ENCODE measurements around the gene ZBTB21.

The ZBTB21 gene

DNA sequence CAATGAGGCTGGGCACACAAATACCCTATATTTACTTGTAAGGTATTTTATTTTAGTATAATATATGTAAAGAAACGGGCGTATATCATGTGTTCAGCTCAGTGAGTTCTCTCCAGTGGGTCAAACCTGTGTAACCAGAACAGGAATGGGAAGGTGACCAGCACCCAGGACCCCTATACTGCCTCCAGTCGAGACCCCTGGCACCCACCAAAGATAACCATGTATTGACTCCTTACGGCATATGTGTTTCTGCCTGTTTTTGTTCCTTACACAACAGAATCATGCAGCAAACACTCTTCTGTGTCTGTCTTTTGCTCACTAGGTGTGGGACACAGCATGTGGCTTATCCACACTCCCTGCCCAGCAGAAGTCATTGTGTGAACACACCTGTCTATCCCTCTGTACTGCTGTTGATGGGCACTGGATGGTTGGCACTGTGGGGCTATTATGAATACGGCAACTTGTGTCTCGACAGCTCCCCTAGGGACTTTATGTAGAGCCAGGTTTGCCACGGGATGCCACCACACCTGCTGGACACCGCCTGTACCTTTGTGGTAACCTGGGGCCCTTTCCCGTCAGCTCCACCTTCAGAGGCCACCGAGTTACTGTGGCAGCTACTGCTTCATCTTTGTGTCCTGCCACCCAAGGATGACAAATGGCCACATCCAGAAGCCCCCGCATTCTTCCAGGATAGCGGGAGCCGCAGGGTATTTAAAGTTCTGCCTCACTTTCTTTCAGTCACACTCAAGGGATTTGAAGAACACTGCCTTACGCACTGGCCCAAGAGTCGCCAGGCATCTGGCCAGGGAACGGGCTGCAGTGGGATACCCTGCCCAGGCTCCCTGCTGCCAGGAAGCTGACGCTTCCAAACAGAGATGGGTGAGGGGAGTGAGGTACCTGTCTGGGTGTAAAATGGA lies 32.9 kb downstream of the ZBTB21 start:
- H3K36me3 Mint-ChIP-seq (ENCODE audit: low read depth): no peaks in the 10 kb centered on the region
- H3K4me3 Mint-ChIP-seq: no peak overlapping the region
- peaks cover 13% of the 10 kb centered on the region for H3K9me3 Mint-ChIP-seq
- H3K27me3 Mint-ChIP-seq: no peaks in the 10 kb centered on the region
- DNase-seq (no peak), ATAC-seq (no peak)
- H3K4me1 Mint-ChIP-seq: peaks cover 12% of the 10 kb centered on the region
- H3K27ac Mint-ChIP-seq: no peak overlapping the region

DNA sequence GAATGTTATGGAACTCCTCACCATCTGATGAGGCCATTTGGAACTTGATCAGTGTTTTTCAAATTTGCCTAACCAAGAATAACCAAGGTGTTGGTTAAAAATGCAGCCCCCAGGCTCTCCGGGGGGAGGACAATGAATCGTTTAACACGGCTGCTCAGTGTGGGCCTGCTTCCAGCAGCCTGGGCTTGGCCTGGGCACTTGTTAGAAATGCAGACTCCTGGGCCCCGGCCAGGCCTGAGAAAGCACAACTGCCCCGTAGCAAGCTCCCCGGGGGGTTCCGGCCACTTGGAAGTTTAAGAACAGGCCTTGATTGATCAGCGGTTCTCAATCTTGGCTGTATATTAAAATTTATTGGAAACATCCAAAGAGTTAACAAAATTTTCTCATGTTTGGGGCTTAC lies 33.5 kb downstream of the ZBTB21 start:
- H3K36me3 Mint-ChIP-seq (ENCODE audit: low read depth): no peaks in the 10 kb centered on the region
- H3K27me3 Mint-ChIP-seq: no peaks in the 10 kb centered on the region
- no peak overlapping the region for H3K27ac Mint-ChIP-seq
- no peak overlapping the region for H3K4me3 Mint-ChIP-seq
- H3K9me3 Mint-ChIP-seq: peaks cover 8% of the 10 kb centered on the region
- ATAC-seq (no peak), DNase-seq (no peak)
- H3K4me1 Mint-ChIP-seq: peaks cover 12% of the 10 kb centered on the region

DNA sequence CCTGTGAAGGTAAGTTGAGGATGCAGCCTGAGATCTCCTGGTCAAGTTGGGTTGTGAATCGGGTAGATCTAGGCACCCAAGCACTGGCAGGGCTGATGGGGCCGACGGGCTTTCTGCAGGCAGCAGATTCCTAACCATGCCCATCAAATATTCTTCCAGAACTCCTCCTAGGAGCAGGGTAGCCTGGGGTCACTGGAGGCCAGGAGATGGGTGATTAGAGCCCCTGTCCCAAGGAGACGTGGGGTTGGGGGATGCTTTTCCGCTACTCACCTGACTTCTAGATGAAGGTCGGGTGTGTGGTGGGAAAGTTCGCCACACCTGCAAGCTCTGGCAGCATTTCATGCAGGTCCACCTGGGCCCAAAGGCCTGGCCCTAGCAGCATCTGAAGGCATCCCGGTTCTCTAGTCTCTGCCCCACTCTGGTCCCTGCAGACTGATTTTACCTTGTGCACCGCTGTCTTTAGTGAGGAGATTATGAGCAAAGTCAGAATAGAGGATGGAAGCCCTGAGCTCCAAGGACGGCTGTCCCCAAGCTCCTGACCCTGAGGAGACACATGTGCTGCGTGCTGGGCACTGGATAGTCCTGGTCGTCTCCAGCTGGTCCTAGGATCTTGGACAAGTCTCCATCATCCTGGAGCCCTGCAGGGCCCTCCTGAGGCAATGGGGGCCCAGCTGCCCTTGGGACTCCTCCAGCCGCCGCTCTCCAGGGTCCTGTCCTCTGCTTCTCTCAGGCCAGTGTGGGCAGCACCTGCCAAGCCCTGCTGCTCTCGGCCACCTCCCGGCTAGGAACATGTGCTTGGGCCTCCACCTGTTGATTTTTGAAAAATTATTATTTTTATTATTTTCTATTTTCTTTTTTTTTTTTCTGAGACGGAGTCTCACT lies 34.5 kb downstream of the ZBTB21 start:
- DNase-seq (no peak), ATAC-seq (no peak)
- Mint-ChIP-seq H3K4me3 (no peak overlapping the region), H3K27me3 (no peaks in the 10 kb centered on the region), H3K4me1 (peaks cover 12% of the 10 kb centered on the region), H3K9me3 (peaks cover 8% of the 10 kb centered on the region), H3K36me3 (ENCODE audit: low read depth) (no peaks in the 10 kb centered on the region), H3K27ac (no peak overlapping the region)

DNA sequence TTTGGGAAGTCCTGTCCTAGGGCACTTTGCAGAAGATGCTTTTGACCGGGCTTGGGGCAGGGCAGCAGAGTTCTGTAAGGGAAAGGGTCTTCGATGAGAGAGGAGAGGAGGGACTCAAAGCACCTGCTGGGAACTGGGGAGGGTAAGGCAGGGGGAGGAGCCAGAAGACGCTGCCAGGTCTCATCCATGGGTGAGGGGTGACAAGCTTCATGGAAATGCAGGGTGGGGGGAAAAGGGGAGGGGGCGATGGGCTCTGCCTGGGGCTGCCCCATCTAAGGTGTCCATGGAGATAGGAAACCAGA lies 35.5 kb downstream of the ZBTB21 start:
- no peak for DNase-seq
- H3K4me3 Mint-ChIP-seq: no peak overlapping the region
- H3K36me3 Mint-ChIP-seq (ENCODE audit: low read depth): no peaks in the 10 kb centered on the region
- H3K9me3 Mint-ChIP-seq: peaks cover 8% of the 10 kb centered on the region
- H3K27me3 Mint-ChIP-seq: no peaks in the 10 kb centered on the region
- peaks cover 12% of the 10 kb centered on the region for H3K4me1 Mint-ChIP-seq
- ATAC-seq: no peak
- no peak overlapping the region for H3K27ac Mint-ChIP-seq

DNA sequence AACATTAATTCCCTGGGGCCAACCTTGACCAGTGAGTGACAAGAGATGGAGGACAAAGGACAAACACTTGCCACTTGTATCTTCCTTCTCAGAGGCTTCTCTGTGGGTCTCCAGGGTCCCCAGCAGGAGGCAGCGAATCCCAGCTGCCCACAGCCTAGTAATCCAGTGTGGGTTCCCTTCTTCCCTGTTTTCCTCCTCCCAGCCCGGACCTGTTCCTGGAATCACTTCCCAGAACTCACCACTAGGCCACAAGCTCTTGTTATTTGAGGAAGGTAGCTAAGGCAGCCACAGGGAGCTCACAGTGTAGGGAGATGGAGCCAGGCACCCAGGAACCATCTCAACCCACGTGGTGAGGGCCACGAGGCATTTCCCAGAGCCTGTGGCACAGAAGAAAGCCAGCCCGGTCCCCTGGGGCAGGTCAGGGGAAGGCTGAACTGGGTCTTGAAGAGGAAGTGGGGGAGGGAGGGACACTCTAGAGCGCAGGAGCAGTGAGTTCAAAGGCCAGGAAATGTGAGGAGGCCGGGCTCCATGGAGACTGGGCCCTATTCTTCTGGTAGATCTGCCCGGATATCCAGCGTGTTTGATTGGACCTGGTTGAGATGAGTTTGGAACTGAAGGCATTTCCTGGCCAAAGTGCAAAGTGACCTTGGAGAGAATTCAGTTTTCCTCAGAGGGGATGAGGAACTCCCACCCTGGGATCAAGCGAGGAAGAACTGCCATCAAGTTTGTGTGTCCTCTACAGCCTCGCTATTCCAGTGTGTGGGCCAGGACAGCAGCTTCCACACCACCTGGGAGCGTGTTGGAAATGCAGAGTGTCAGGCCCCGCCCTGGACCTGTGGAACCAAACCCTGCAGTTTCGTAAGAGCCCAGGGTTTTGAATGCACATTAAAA lies 36.1 kb downstream of the ZBTB21 start:
- no peak for ATAC-seq

DNA sequence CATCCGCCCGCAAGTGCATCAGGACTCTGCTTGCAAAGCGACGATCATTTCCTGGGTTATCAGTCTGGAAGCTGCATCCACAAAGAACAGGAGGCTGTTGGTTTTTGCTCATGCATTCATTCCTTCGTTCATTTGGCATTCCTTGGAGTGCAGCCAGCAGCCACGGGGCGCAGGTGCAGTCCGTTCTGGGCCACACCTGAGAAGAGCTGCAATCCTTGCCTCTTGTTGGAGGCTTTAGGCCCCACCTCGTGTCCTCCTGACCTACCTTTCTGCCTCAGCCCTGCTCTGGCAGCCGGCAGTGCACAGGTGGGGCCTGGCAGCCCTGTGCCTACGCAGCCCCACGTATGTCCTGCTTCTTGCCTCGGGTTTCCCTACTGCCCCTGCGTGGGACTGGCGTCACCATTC lies 36.7 kb downstream of the ZBTB21 start:
- Mint-ChIP-seq H3K27me3 (no peaks in the 10 kb centered on the region), H3K4me1 (peaks cover 12% of the 10 kb centered on the region), H3K36me3 (ENCODE audit: low read depth) (no peaks in the 10 kb centered on the region), H3K27ac (no peak overlapping the region), H3K4me3 (no peak overlapping the region), H3K9me3 (no peaks in the 10 kb centered on the region)
- no peak for DNase-seq
- ATAC-seq: no peak

More for the DNA sequence above, 36.1 kb downstream of the ZBTB21 start:
- Mint-ChIP-seq H3K4me3 (no peak overlapping the region), H3K4me1 (peaks cover 12% of the 10 kb centered on the region), H3K27me3 (no peaks in the 10 kb centered on the region), H3K9me3 (peaks cover 2% of the 10 kb centered on the region), H3K27ac (peak overlapping the region; percentile 42), H3K36me3 (ENCODE audit: low read depth) (no peaks in the 10 kb centered on the region)
- DNase-seq: no peak

DNA sequence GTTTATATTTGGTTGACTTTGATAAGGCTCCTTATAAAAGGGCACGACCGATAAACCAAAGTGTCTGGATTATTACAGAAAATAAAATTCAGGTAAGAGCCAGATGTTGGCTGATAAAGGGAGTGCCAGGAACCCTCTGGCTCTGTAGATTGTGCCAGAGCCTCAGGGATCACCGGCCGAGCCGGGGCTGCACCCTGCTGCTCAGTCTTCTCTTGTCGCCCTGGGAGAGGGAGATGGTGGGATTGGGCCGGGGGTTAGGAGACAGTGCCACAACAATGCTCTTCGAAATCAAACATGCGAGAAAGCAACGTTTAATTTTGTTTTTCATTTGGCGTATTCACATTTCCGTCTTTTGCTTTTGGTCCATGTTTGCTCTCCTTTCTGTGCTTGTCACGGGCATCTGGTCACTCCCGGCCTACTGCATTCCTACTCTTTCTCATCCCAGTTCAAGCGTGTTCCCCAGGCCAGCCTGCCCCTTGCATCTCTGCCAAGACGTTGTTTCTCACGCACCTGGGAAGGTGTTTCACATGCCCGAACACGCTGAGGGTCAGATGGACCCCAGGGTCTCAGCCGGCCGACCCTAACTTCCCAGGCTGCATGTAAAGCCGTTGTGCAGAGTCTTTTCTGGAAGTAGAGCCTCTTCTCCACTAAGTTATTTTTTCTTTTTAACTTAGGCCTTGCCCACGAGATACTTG lies 37.5 kb downstream of the ZBTB21 start:
- Mint-ChIP-seq H3K4me3 (no peak overlapping the region), H3K27ac (no peak overlapping the region), H3K36me3 (ENCODE audit: low read depth) (no peaks in the 10 kb centered on the region), H3K9me3 (no peaks in the 10 kb centered on the region), H3K4me1 (peaks cover 12% of the 10 kb centered on the region), H3K27me3 (no peaks in the 10 kb centered on the region)
- ATAC-seq (no peak), DNase-seq (no peak)

DNA sequence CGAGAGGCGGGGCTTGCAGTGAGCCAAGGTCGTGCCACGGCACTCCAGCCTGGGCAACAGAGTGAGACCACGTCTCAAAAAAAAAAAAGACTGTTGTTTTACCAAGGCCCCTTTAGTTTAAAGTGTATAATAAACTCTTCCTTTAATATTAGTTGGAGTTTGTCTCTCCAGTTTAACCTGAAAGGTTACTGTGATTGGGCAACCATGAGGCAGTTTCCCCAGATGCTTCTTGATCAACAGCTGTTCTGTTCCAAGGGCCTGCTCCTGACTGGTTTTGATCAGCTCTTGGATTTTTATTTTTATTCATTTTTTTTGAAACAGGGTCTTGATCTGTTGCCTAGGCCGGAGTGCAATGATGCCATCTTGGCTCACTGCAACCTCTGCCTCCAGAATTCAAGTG lies 38.3 kb downstream of the ZBTB21 start:
- Mint-ChIP-seq H3K4me3 (no peak overlapping the region), H3K9me3 (no peaks in the 10 kb centered on the region), H3K4me1 (peaks cover 12% of the 10 kb centered on the region), H3K27me3 (no peaks in the 10 kb centered on the region), H3K36me3 (ENCODE audit: low read depth) (no peaks in the 10 kb centered on the region), H3K27ac (no peak overlapping the region)
- ATAC-seq (no peak), DNase-seq (no peak)

DNA sequence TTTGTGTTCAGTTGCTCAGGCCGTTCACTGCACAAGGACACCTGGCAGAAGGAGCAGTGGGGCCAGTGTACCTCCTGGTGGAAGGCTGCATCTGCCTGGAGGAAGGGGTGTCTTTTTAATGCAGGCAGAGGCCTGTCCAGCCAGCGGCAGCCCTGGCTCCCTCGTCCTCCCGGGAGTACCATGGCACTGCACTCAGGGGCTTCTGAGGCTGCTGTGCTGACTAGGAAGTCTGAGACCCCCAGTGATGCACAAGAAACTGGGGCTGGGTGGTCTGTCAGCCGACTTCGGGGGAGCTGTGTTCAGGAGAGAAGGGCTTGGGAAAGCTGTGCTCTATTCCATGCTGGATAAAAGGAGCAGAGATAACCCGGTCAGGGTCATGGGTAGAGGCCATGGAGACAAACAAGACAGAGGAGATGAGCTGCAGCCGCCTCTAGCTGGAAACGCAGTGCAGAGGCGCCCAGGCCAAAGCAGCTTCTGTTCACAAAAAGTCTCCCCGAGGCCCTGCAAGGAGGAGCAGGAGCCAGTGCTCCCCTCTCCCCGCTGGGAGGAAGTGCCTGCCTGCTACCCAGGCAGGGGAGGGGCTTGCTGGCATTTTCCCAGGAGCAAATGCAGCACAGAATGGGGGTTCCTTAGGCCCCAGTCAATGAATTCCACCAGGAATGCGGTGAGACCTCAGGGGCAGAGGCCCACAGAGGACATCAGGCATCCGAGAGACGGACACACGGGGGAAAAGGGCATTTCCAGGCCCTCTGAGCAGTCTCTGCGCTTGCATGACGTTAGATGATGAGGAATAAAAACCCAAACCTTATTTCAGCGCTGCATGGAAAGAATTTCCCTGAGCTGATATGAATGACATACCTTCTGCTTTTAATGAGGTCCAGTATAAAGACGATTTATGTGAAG lies 39.2 kb downstream of the ZBTB21 start:
- ATAC-seq (no peak), DNase-seq (no peak)
- H3K9me3 Mint-ChIP-seq: no peaks in the 10 kb centered on the region
- no peak overlapping the region for H3K4me3 Mint-ChIP-seq
- no peaks in the 10 kb centered on the region for H3K36me3 Mint-ChIP-seq (ENCODE audit: low read depth)
- peaks cover 12% of the 10 kb centered on the region for H3K4me1 Mint-ChIP-seq
- H3K27ac Mint-ChIP-seq: no peak overlapping the region
- no peaks in the 10 kb centered on the region for H3K27me3 Mint-ChIP-seq

DNA sequence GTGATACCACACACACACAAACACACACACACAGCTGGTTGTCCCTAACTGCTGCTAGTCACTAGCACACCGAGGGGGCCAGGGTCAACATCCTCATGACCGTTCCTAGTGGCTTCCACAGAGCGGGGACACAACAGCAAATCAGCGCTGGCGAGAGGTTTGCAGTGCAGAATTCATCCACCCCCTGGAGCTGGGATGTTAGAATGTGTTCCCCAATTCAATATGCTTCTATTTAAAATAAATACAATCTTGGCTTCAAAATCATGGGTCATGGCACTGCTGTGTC lies 40.1 kb downstream of the ZBTB21 start:
- no peak overlapping the region for H3K27ac Mint-ChIP-seq
- H3K4me3 Mint-ChIP-seq: no peak overlapping the region
- no peak for ATAC-seq
- H3K27me3 Mint-ChIP-seq: peaks cover 2% of the 10 kb centered on the region
- no peaks in the 10 kb centered on the region for H3K9me3 Mint-ChIP-seq
- peaks cover 12% of the 10 kb centered on the region for H3K4me1 Mint-ChIP-seq
- H3K36me3 Mint-ChIP-seq (ENCODE audit: low read depth): no peaks in the 10 kb centered on the region
- no peak for DNase-seq

DNA sequence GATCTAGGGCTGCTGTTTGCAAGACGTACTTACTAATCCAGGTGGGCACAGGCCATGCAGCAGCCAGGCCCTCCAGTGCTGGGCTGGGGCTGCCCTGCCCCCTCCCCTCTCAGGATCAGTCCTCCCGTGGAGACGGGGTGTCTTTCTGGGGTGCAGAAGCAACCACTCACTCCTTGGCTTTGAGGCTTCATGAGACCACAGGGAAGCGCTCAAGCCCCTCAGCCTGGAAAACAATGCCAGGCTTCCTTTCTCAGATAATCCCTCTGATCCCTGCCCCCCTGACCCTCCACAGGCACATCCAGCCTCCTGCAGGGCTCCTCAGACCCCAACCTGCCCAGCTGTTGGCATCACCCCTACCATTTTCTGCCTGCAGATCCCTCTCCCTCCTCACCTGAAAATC lies 42.5 kb downstream of the ZBTB21 start:
- DNase-seq (no peak), ATAC-seq (no peak)
- peaks cover 2% of the 10 kb centered on the region for H3K27me3 Mint-ChIP-seq
- H3K36me3 Mint-ChIP-seq (ENCODE audit: low read depth): no peaks in the 10 kb centered on the region
- no peaks in the 10 kb centered on the region for H3K4me1 Mint-ChIP-seq
- no peak overlapping the region for H3K27ac Mint-ChIP-seq
- H3K4me3 Mint-ChIP-seq: no peak overlapping the region
- no peaks in the 10 kb centered on the region for H3K9me3 Mint-ChIP-seq

DNA sequence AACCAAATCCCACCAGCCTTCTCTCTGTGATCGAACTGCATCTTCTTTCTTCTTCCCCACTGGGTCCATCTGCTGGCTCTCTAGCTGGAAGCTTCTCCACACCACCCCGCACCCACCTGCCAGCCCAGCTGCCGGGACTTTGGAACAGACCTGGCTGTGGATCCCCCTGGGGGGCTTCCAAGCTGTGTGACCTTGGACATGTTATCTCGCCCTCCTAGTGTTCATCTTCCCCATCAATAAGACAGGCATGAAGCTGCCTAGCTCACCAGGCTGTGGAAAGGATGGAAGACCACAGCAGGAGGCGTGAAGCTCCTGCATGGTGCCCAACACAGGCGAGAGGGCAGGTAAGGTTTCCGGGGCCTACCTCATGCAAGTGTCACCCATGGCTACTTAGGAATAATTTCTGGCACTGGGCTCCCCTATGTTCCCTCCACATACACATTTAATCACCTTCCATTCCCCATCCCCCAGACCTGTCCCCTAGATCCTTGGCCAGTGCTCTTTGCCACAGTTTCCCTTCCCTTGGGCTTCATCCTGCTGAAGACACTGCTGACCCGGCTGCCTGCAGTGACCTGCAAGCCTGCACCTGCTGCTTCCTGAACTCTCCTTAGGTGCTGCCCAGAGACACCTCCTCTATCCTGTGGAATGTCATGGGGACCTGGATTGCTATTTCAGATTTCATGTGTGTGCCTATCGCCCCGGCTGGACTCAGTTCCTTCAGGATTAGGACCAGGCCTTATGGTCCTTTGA lies 43.1 kb downstream of the ZBTB21 start:
- H3K4me3 Mint-ChIP-seq: no peak overlapping the region
- H3K27ac Mint-ChIP-seq: no peak overlapping the region
- H3K36me3 Mint-ChIP-seq (ENCODE audit: low read depth): no peaks in the 10 kb centered on the region
- DNase-seq (no peak), ATAC-seq (no peak)
- H3K4me1 Mint-ChIP-seq: peaks cover 1% of the 10 kb centered on the region
- H3K9me3 Mint-ChIP-seq: no peaks in the 10 kb centered on the region
- peaks cover 2% of the 10 kb centered on the region for H3K27me3 Mint-ChIP-seq

Measured in activated naive CD8-positive, alpha-beta T cell treated with anti-CD3 and anti-CD28 coated beads, Interleukin-2, amount 50 U/mL, for 24 hours (primary cell).